Sigmoid colon (tissue), 7 donors: ENCODE measurements around the gene EMC6. TPM values are rescaled to one million over a fixed set of nuclear protein-coding genes. Genes with fewer than 3 reads are reported as not detected.

Experiments
- DNase-seq: peaks from one replicate; pipeline ENCODE4 v3.0.0-alpha.2; 2019
- H3K27ac ChIP-seq, 4 donors: fragments of 200-600 bp; sonication (generic); one replicate each; pipeline ENCODE4 v1.5.1; 2016 to 2019; ENCODE audit warnings: mild to moderate bottlenecking in 1 of 4
- H3K27me3 ChIP-seq, 3 donors: fragments of 200-600 bp; sonication (generic); one replicate each; pipeline ENCODE4 v1.5.1; 2019; ENCODE audit warnings: mild to moderate bottlenecking in 1 of 3
- H3K36me3 ChIP-seq, 4 donors: fragments of 200-600 bp; sonication (generic); one replicate each; pipeline ENCODE4 v1.5.1; 2016 to 2019
- H3K4me1 ChIP-seq, 4 donors: fragments of 200-600 bp; sonication (generic); one replicate each; pipeline ENCODE4 v1.5.1; 2017 to 2019
- H3K4me3 ChIP-seq, 4 donors: fragments of 200-600 bp; sonication (generic); one replicate each; pipeline ENCODE4 v1.5.1; 2017 to 2019; ENCODE audit warnings: mild to moderate bottlenecking in 2 of 4, moderate library complexity in 1 of 4
- H3K9me3 ChIP-seq, 4 donors: fragments of 200-600 bp in 3 of 4; sonication (generic) in 3 of 4; one replicate each; pipeline versions ENCODE4 v1.5.1 to v1.6.1; 2013 to 2019
- EP300 ChIP-seq, 4 donors: sonication (generic); formaldehyde crosslinking; IDR thresholded peaks; one replicate each; pipeline ENCODE4 v1.6.1; 2017; ENCODE audit warnings: antibody characterized with exemption in 4 of 4
- POLR2A ChIP-seq, 2 donors: fragments of 450-650 bp; IDR thresholded peaks; one replicate each; pipeline ENCODE4 v1.6.1; 2016; ENCODE audit warnings: antibody characterized with exemption in 2 of 2, mild to moderate bottlenecking in 2 of 2, moderate library complexity in 2 of 2
- POLR2AphosphoS5 ChIP-seq, 4 donors: sonication (generic); formaldehyde crosslinking; IDR thresholded peaks; one replicate each; pipeline ENCODE4 v1.6.1; 2017; ENCODE audit warnings: antibody characterized with exemption in 4 of 4
- WGBS, 2 donors: extraction: QIAGEN DNeasy Blood & Tissue Kit; methylation state at CpG; one replicate each; pipeline ENCODE4 v1.1.7; 2013; 5-methylcytosine and 5-hydroxymethylcytosine counted together
- intact Hi-C: fragments of 100-400 bp; cut with DNase I; formaldehyde crosslinking; loops from one replicate; pipeline ENCODE4 v1.15.1; 2023
- polyA plus RNA-seq, 3 donors: library from polyadenylated mRNA; stranded (reverse); fragments of 200-250 nt; gene quantifications; one replicate each; pipeline ENCODE4 v1.2.3, GENCODE V29; 2013
- total RNA-seq, 4 donors: library from RNA; depleted of rRNA; stranded (reverse); fragments of >200 nt; gene quantifications; one replicate each; pipeline ENCODE4 v1.1.0, GENCODE V29; 2016
- TF ChIP-seq, protein P1 (sequence below), 4 experiments: fragments of 450-650 bp in 3 of 4; fragments of 200-600 bp in 1 of 4; IDR thresholded peaks; one replicate each; pipeline ENCODE4 v1.5.1; 2016 to 2019; ENCODE audit warnings: antibody characterized with exemption in 4 of 4, mild to moderate bottlenecking in 3 of 4, moderate library complexity in 2 of 4
- donor health status: healthy with polysubstance abuse.
- donor health status: Bipolar disorder and iron deficiency.
- donor health status: healthy.

EMC6 gene
- total and polyA plus RNA-seq, 7 donors = 4.4 to 90.5 (median 21.7) TPM

DNA sequence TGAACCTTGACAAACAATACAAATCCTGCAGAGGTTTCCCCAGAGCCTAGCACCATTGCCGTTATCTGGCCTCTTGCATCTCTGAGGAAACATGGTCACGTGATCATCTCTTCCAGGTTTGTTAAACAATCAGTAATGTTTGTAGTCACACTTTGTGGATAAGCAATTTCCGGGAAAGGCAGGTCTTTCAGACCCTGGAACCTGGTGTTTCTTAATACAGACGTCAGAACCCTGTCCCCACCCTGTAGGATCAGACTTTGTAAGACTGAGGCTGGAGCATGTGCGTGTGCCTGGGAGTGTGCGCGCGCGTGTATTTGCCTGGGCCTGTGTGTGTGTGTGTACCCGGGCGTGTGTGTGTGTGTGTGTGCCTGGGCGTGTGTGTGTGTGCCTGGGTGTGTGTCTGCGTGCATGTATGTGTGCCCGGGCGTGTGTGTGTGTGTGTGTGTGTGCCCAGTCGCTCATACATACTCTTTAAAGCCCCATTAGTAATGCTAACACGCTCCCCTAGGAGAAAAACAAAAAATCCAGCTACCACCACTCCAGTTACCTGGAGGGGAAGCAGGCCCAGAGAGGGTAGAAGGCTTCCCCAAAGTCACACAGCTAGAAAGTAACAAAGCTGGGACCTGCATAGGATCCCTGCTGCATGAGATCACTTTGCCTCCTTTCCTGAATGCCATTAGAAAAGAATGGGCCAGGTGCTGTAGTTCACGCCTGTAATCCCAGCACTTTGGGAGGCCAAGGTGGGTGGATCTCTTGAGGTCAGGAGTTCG, 26.7 kb upstream of the EMC6 start:
- no peaks in the 10 kb centered on the region for H3K27me3 ChIP-seq
- H3K4me1 ChIP-seq = peaks cover 0 to 12% (median 11%) of the 10 kb centered on the region in 4 donors
- H3K36me3 ChIP-seq = peaks cover 0 to 32% (median 0%) of the 10 kb centered on the region in 4 donors
- H3K9me3 ChIP-seq = no peaks in the 10 kb centered on the region
- no peak overlapping the region for H3K27ac ChIP-seq
- no peak for DNase-seq
- WGBS, 2 donors = 81 to 83% methylated on average over 19 of the region's 19 CpGs
- TF ChIP-seq POLR2AphosphoS5 (IDR thresholded peaks at IDR 0.05) (no peak), POLR2A (IDR thresholded peaks at IDR 0.05) (no peak), EP300 (IDR thresholded peaks at IDR 0.05) (no peak)
- TF ChIP-seq, protein P1, sequence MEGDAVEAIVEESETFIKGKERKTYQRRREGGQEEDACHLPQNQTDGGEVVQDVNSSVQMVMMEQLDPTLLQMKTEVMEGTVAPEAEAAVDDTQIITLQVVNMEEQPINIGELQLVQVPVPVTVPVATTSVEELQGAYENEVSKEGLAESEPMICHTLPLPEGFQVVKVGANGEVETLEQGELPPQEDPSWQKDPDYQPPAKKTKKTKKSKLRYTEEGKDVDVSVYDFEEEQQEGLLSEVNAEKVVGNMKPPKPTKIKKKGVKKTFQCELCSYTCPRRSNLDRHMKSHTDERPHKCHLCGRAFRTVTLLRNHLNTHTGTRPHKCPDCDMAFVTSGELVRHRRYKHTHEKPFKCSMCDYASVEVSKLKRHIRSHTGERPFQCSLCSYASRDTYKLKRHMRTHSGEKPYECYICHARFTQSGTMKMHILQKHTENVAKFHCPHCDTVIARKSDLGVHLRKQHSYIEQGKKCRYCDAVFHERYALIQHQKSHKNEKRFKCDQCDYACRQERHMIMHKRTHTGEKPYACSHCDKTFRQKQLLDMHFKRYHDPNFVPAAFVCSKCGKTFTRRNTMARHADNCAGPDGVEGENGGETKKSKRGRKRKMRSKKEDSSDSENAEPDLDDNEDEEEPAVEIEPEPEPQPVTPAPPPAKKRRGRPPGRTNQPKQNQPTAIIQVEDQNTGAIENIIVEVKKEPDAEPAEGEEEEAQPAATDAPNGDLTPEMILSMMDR (IDR thresholded peaks at IDR 0.05) = no peak
- no peak overlapping the region for H3K4me3 ChIP-seq
- intact Hi-C loops = no loop called here

DNA sequence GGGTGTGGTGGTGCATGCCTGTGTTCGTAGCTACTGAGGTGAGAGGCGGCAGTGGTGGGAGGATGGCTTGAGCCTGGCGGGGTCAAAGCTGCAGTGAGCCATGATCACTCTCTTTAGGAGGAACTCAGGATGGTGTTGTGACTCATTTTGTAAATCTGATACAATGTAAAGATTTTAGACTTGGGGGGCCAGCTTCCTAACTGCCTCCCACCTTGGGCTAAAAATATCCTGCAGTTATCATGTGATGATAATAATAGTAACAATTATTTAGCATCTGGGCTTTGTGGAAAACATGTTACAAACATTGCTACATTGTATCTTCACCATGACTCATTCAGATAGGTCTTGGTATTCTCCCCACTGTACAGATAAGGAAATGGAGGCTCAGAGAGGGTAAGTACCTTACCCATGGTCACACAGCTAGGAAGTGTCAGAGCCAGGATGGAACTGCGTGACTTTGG, 24.7 kb upstream of the EMC6 start:
- Histone ChIP-seq H3K9me3 (no peaks in the 10 kb centered on the region), H3K27ac (no peak overlapping the region), H3K27me3 (no peaks in the 10 kb centered on the region), H3K36me3 (peaks cover 0 to 42% (median 3%) of the 10 kb centered on the region in 4 donors), H3K4me1 (no peaks in the 10 kb centered on the region), H3K4me3 (no peak overlapping the region)
- no peak for TF ChIP-seq POLR2A (IDR thresholded peaks at IDR 0.05)
- TF ChIP-seq, protein P1 (IDR thresholded peaks at IDR 0.05) = no peak
- WGBS, 2 donors = 82 to 91% methylated on average over 4 of the region's 4 CpGs
- no peak for DNase-seq
- intact Hi-C loops = no loop called here

DNA sequence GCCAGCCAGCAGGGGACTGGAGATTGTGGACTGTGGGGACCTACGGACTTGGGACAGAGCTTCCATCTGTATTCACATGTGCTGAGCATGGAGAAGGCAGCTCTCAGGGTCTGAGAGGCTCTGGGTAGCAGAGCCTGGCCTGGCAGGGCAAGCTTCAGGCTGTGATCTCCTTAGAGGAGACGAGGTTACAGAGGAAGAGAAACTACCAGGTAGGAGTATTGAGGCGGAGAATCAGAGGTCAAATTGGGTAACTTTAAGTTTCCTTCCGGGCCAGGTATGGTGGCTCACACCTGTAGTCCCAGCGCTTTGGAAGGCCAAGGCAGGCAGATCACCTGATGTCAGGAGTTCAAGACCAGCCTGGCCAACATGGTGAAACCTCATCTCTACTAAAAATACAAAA, 23.3 kb upstream of the EMC6 start:
- DNase-seq = no peak
- TF ChIP-seq, protein P1 (IDR thresholded peaks at IDR 0.05) = no peak
- TF ChIP-seq POLR2A (IDR thresholded peaks at IDR 0.05) (no peak), EP300 (IDR thresholded peaks at IDR 0.05) (no peak), POLR2AphosphoS5 (IDR thresholded peaks at IDR 0.05) (no peak)

DNA sequence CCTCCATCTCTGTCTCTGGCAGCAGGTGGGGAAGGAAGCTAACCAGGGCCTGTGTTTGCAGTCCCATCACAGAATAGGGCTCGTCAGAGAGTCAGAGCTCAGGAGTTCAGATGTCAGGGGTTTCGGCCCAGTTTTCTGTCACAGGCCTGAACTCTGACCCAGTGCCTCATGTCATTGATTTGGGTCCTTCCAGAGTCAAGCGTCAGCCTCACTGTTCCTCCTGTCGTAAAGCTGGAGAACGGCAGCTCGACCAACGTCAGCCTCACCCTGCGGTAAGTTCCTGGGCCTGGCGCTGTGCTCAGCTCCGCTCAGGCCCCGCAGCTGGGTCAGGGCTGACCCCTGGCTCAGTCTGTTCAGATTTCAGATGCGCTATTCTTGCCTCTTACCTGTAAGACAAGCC, 21.4 kb upstream of the EMC6 start:
- no peak overlapping the region for H3K4me3 ChIP-seq
- no peaks in the 10 kb centered on the region for H3K27me3 ChIP-seq
- 76 to 85% methylated on average over 12 of the region's 12 CpGs for WGBS, 2 donors
- TF ChIP-seq POLR2A (IDR thresholded peaks at IDR 0.05) (no peak), EP300 (IDR thresholded peaks at IDR 0.05) (no peak), POLR2AphosphoS5 (IDR thresholded peaks at IDR 0.05) (no peak)
- TF ChIP-seq, protein P1 (IDR thresholded peaks at IDR 0.05) = no peak
- intact Hi-C loops = no loop called here
- H3K9me3 ChIP-seq = no peaks in the 10 kb centered on the region
- no peaks in the 10 kb centered on the region for H3K4me1 ChIP-seq
- no peak for DNase-seq
- peaks cover 0 to 44% (median 3%) of the 10 kb centered on the region in 4 donors for H3K36me3 ChIP-seq
- H3K27ac ChIP-seq = no peak overlapping the region

More for the DNA sequence above, 23.3 kb upstream of the EMC6 start:
- intact Hi-C loops = no loop called here
- H3K4me1 ChIP-seq = no peaks in the 10 kb centered on the region
- no peaks in the 10 kb centered on the region for H3K9me3 ChIP-seq
- 56 to 79% methylated on average over 5 of the region's 5 CpGs for WGBS, 2 donors
- peaks cover 0 to 49% (median 3%) of the 10 kb centered on the region in 4 donors for H3K36me3 ChIP-seq
- H3K27ac ChIP-seq = no peak overlapping the region
- H3K27me3 ChIP-seq = no peaks in the 10 kb centered on the region
- H3K4me3 ChIP-seq = no peak overlapping the region
